ENCODE results near the gene TRAPPC2. TPM values are rescaled to one million over a fixed set of nuclear protein-coding genes. Genes with fewer than 3 reads are reported as not detected.
A peak's percentile ranks its signal among the peaks of the same experiment; 100 is the strongest.

Gene TRAPPC2
- total RNA-seq, 1 experiment from 2014 or later, result 20.8 TPM

DNA sequence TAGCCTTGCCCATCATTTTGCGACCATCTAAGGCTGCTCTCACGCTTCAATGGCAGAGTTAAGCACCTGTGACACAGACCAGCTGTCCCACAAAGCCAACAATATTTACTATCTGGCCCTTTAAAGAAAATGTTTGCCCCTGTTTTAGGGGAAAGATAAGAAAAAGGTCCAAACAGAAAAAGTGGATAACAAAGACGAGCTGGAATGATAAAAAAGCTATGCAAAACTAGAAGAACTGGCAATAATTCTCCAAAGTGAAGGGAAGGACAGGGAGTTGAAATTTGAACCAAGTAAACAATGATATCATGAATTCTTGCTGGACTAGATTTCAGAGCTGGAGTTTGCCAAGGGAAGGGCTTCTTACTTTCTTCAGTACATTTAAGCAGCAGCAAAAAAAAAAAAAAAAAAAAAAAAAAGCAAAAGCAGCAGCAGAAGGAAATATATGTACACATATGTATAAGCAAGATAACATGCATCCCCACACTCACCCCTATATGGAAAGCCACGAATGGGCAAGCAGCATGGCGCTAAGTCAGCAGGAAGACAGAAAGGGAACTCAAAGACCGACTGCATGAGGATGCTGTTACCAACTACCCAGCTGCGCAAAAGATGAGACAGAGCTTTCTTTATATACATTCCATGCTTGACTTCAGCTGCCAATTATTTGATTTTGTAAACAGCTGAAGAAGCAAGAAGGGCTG is 12.5 kb downstream of the TRAPPC2 start:
- CTCF ChIA-PET, result interaction anchor here (0.6 to 1.1 kb wide), 8 partner anchors 10 to 1536 kb away, joined by 3 to 5 read pairs (median 4); partner anchors contain the start of genes OFD1 and TRAPPC2
- intact Hi-C loops (cut with micrococcal nuclease; ENCODE audit: unreplicated experiment), result no loop called here
- peaks cover 27% of the 10 kb centered on the region for H3K36me3 Mint-ChIP-seq (ENCODE audit: insufficient read depth, unreplicated experiment)
- BruUV-seq (replicated peaks), result no TSS peak
- no peak for DNase-seq
- peak overlapping the region; percentile 53 for H3K4me3 Mint-ChIP-seq (ENCODE audit: low read depth, unreplicated experiment)
- H3K4me1 Mint-ChIP-seq (ENCODE audit: low read depth, unreplicated experiment), result peaks cover 32% of the 10 kb centered on the region
- TF ChIP-seq CTCF (IDR thresholded peaks at IDR 0.05; ENCODE audit: unreplicated experiment), result no peak
- H3K9me3 Mint-ChIP-seq (ENCODE audit: low read depth, unreplicated experiment), result peaks cover 5% of the 10 kb centered on the region
- peak overlapping the region; percentile 31 for H3K27ac Mint-ChIP-seq (ENCODE audit: unreplicated experiment)
- H3K27me3 Mint-ChIP-seq (ENCODE audit: unreplicated experiment), result no peaks in the 10 kb centered on the region

GRCh38 chrX:13721371-13721770 is 13.0 kb downstream of the TRAPPC2 start:
- DNase-seq, result no peak
- BruUV-seq (replicated peaks), result no TSS peak
- Mint-ChIP-seq H3K4me3 (ENCODE audit: low read depth, unreplicated experiment) (no peak overlapping the region), H3K36me3 (ENCODE audit: insufficient read depth, unreplicated experiment) (peaks cover 21% of the 10 kb centered on the region), H3K4me1 (ENCODE audit: low read depth, unreplicated experiment) (peaks cover 32% of the 10 kb centered on the region), H3K27me3 (ENCODE audit: unreplicated experiment) (no peaks in the 10 kb centered on the region), H3K9me3 (ENCODE audit: low read depth, unreplicated experiment) (peaks cover 2% of the 10 kb centered on the region), H3K27ac (ENCODE audit: unreplicated experiment) (peak overlapping the region; percentile 31)
- intact Hi-C loops (cut with micrococcal nuclease; ENCODE audit: unreplicated experiment), result no loop called here
- CTCF ChIA-PET, result interaction anchor here (0.6 to 1.1 kb wide), 6 partner anchors 10 to 1537 kb away, joined by 3 to 5 read pairs (median 4); no protein-coding TSS in a partner anchor
- no peak for TF ChIP-seq CTCF (IDR thresholded peaks at IDR 0.05; ENCODE audit: unreplicated experiment)

DNA sequence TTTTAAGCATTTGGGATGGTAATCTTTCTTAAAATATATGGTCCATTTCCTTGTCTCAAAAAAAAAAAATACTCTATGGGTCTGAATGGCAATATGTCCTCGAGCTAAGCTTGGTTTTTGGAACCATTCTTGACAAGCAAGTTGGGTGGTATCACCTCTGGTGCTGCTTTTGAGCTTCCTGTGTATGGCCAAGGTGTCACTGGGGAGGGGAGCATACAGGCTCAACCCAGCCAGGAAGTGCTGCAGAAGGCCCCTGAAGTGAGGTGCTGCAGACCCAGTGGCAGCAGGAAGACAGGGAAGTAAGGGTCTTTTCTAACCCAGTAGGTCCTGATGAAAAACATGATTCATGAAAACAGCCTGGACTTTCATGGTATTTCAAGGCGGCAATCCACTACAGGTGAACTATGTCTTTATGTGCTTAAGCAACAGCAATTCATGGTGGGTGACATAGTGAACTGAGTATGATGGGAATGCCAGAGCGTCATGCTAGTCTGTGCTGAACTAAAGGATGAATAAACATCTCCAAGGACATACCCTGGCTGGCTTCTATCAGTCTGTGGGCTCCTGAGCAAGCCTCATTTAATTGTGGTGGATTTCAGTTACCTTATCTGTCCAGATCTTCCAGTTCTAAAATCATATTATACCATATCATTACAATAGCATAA is 15.1 kb downstream of the TRAPPC2 start:
- CTCF ChIA-PET, result no interaction called here
- DNase-seq, result no peak

More for the DNA sequence above, 15.1 kb downstream of the TRAPPC2 start:
- Mint-ChIP-seq H3K27me3 (ENCODE audit: unreplicated experiment) (no peaks in the 10 kb centered on the region), H3K4me1 (ENCODE audit: low read depth, unreplicated experiment) (peaks cover 32% of the 10 kb centered on the region), H3K4me3 (ENCODE audit: low read depth, unreplicated experiment) (no peak overlapping the region), H3K36me3 (ENCODE audit: insufficient read depth, unreplicated experiment) (peaks cover 26% of the 10 kb centered on the region), H3K27ac (ENCODE audit: unreplicated experiment) (no peak overlapping the region), H3K9me3 (ENCODE audit: low read depth, unreplicated experiment) (no peaks in the 10 kb centered on the region)
- no TSS peak for BruUV-seq (replicated peaks)
- no peak for TF ChIP-seq CTCF (IDR thresholded peaks at IDR 0.05; ENCODE audit: unreplicated experiment)
- intact Hi-C loops (cut with micrococcal nuclease; ENCODE audit: unreplicated experiment), result no loop called here

Data from Calu3 (cell line).